GM12875 (cell line): ENCODE results near the gene SHH.

Source experiments
- H3K4me3 ChIP-seq: one replicate; pipeline ENCODE4 v1.5.1; 2011; ENCODE audit warnings: low read depth, low read length, control low read depth
- TF ChIP-seq, protein P1 (sequence below): IDR thresholded peaks from 2 replicates; pipeline ENCODE4 v1.5.1; 2011; ENCODE audit warnings: low read depth, mild to moderate bottlenecking, control low read depth, inconsistent platforms, low read length, moderate library complexity, borderline replicate concordance; ENCODE audit not compliant: insufficient read depth

Gene SHH

DNA sequence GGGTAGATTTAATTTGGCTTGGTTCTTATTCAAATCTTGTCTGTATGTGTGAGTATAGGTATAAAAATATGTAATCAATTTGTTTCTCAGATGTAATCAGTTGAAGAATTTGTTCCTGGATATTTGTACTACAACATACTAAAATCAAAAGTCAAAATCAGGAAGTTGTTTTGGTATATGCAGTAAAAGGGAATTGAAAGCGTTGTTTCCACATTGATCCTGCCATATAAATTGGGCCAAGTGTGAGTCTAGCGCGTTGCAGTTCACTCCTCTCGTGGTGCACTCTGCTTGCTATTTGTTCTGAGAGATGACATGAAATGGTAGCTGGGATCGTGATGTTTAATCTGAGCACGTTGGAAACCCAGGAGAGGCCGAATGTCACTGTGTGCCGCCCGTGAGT is 55.9 kb downstream of the SHH start:
- H3K4me3 ChIP-seq = no peak overlapping the region
- TF ChIP-seq, protein P1, sequence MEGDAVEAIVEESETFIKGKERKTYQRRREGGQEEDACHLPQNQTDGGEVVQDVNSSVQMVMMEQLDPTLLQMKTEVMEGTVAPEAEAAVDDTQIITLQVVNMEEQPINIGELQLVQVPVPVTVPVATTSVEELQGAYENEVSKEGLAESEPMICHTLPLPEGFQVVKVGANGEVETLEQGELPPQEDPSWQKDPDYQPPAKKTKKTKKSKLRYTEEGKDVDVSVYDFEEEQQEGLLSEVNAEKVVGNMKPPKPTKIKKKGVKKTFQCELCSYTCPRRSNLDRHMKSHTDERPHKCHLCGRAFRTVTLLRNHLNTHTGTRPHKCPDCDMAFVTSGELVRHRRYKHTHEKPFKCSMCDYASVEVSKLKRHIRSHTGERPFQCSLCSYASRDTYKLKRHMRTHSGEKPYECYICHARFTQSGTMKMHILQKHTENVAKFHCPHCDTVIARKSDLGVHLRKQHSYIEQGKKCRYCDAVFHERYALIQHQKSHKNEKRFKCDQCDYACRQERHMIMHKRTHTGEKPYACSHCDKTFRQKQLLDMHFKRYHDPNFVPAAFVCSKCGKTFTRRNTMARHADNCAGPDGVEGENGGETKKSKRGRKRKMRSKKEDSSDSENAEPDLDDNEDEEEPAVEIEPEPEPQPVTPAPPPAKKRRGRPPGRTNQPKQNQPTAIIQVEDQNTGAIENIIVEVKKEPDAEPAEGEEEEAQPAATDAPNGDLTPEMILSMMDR = no peak

DNA sequence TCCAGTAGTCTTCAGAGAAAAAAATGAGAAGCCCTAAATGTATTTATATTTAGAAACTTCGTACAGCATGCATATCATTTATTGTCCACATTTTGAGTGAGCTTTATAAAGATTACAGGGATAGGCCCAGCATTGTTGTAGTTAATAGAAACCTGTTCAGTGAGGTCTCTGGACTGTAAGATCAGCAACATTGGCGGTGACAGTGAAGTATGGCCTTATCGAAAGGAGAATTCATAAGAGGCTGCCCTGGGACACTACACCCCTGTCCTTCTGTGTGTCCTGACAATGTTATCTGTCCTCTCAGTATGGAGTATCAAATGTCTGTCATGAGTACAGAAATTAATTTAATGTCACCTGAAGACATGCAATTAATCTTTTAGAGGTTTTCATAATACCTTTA is 57.2 kb downstream of the SHH start:
- H3K4me3 ChIP-seq = no peak overlapping the region
- TF ChIP-seq, protein P1 = no peak

DNA sequence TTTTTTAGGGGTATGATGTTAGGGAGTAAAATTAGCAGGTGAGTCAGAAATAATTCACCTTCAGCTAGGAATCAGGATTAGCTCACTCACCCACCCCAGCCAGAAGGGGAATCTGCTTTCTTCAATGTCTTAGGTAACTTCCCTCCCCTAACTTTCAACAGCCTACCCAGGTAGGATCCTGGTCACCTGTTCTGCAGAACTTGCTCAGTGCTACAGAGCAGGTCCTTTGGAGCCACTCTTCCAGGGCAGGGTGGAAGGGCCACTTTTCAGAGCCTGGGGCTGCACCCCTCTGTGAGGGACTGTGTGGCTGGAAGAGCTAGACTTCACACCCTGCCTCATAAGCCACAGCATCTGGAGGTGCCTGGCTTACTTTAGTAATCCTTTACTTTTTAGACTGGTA is 58.1 kb downstream of the SHH start:
- no peak overlapping the region for H3K4me3 ChIP-seq
- TF ChIP-seq, protein P1 = no peak

DNA sequence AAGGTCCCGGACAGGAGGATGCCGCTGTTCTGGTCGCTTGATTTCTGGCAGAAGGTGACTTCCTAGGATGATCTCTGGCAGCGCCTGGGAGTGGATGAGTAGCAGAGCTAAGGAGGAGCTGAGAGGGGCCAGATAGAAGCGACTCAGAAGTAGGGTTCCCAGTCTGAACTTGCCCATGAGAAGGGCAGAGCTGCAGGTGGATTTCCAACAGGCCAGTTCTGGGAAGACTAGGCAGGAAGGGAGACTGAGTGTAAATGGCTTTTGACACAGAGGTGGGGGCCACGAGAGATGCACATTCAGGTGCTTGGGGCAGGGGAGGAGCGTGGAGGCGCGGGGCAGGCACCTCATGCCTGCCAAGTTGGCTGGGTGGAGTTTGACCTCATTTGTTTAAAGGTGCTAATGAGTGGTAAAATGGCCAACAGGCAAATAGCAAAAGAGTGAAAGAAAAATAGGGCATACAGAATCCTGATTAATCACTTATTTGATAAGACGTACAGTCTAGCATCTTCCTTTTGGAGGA is 58.8 kb downstream of the SHH start:
- TF ChIP-seq, protein P1 = no peak
- H3K4me3 ChIP-seq = no peak overlapping the region

DNA sequence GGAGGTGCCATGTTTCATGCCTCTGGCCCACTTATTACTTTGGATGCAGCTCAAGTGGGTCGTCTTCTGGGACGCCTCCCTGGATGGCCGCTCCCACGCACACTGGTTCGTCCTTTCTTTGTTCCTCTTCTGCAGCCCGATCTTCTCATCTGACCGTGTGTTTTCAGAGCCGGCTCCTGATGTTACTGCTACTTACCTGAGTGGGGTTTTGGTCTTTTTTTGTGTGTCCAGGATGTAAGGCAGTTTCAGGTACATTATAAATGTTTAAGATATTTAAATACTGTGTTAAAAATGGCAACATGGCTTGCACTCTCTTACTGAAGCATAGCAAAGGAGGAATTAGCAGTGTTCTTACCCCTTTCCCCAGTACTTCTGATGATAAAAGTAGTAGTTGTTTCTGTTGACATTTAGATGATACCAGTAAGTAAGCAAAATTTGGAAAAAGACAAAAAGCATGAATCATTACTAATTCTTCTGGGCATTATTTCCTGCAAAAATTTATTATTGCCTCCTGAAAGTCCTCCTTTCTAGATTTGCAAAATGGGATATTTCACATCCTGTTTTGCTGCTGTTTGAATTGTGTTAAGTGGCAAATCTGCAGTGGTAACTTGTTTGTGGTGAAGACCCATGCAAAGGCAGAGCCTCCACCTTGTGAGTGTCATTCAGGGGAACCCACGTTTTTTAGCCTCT is 59.4 kb downstream of the SHH start:
- no peak overlapping the region for H3K4me3 ChIP-seq
- TF ChIP-seq, protein P1 = no peak

DNA sequence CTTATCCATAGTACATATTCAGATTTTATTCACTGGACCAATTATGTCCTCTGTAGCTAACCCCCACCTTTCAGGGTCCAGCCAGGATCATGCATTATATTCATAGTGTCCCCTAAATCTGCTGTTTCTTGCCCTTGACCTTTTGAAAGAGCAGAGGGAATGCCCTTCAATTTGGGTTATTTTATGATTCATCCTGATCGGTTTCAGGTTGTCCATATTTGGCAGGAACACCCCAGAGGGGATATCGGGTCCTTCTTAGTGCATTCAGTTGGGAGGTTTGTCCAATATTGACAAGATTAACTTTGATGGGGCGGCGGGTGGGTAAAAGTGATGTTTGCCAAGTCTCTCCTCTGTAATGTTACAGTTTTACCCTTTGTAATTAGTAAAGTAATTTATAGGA is 60.9 kb downstream of the SHH start:
- no peak overlapping the region for H3K4me3 ChIP-seq
- TF ChIP-seq, protein P1 = no peak
